Subcutaneous abdominal adipose tissue (tissue), 5 donors: ENCODE data around the gene GPR65.

ENCODE experiments used
- H3K27ac ChIP-seq: one replicate; pipeline ENCODE4 v1.7.0; 2013; ENCODE audit warnings: low read depth, mild to moderate bottlenecking, inconsistent platforms, low read length, moderate library complexity
- H3K27me3 ChIP-seq, 5 donors: one replicate each; pipeline ENCODE4 v1.7.0; 2013; ENCODE audit warnings: low read length in 5 of 5, inconsistent platforms in 1 of 5; ENCODE audit not compliant: control insufficient read depth in 5 of 5, insufficient read depth in 4 of 5
- H3K36me3 ChIP-seq, 5 donors: one replicate each; pipeline ENCODE4 v1.7.0; 2013; ENCODE audit warnings: low read length in 5 of 5; ENCODE audit not compliant: control insufficient read depth in 5 of 5, insufficient read depth in 5 of 5
- H3K4me1 ChIP-seq, 5 donors: one replicate each; pipeline ENCODE4 v1.7.0; 2013; ENCODE audit warnings: low read length in 5 of 5, mild to moderate bottlenecking in 3 of 5, moderate library complexity in 1 of 5; ENCODE audit not compliant: control insufficient read depth in 5 of 5, insufficient read depth in 5 of 5
- H3K4me3 ChIP-seq, 5 donors: one replicate each; pipeline ENCODE4 v1.7.0; 2013; ENCODE audit warnings: low read length in 5 of 5, low read depth in 1 of 5
- H3K9ac ChIP-seq, 5 donors: one replicate each; pipeline ENCODE4 v1.7.0; 2013; ENCODE audit warnings: low read length in 5 of 5, mild to moderate bottlenecking in 4 of 5, moderate library complexity in 3 of 5
- H3K9me3 ChIP-seq, 5 donors: one replicate each; pipeline ENCODE4 v1.7.0; 2013; ENCODE audit warnings: low read length in 5 of 5; ENCODE audit not compliant: control insufficient read depth in 5 of 5
- donor health status: healthy.
- donor health status: healthy.
- donor health status: healthy.
- donor health status: healthy.
- donor health status: healthy.

GPR65 gene

GRCh38 chr14:88032373-88032772 is 27.4 kb downstream of the GPR65 start:
- no peak overlapping the region for H3K9ac ChIP-seq
- H3K36me3 ChIP-seq = no peaks in the 10 kb centered on the region
- no peak overlapping the region for H3K4me3 ChIP-seq
- H3K27me3 ChIP-seq = no peaks in the 10 kb centered on the region
- H3K27ac ChIP-seq = no peak overlapping the region
- no peaks in the 10 kb centered on the region for H3K9me3 ChIP-seq
- H3K4me1 ChIP-seq = peaks cover 0 to 8% (median 0%) of the 10 kb centered on the region in 5 donors

- peaks cover 0 to 8% (median 0%) of the 10 kb centered on the region in 5 donors for H3K4me1 ChIP-seq
- H3K9me3 ChIP-seq = no peaks in the 10 kb centered on the region
- no peak overlapping the region for H3K9ac ChIP-seq
- H3K27ac ChIP-seq = no peak overlapping the region
- no peaks in the 10 kb centered on the region for H3K36me3 ChIP-seq
- H3K4me3 ChIP-seq = no peak overlapping the region
- H3K27me3 ChIP-seq = no peaks in the 10 kb centered on the region
Measured at GRCh38 chr14:88034076-88034475, 29.1 kb downstream of the GPR65 start.

- Histone ChIP-seq H3K27me3 (no peaks in the 10 kb centered on the region), H3K36me3 (no peaks in the 10 kb centered on the region), H3K4me1 (no peaks in the 10 kb centered on the region), H3K9ac (no peak overlapping the region), H3K27ac (no peak overlapping the region), H3K4me3 (no peak overlapping the region), H3K9me3 (no peaks in the 10 kb centered on the region)
Measured at GRCh38 chr14:88036422-88036821, 31.5 kb downstream of the GPR65 start.

GRCh38 chr14:88037325-88037724 is 32.4 kb downstream of the GPR65 start:
- Histone ChIP-seq H3K27ac (no peak overlapping the region), H3K36me3 (no peaks in the 10 kb centered on the region), H3K27me3 (no peaks in the 10 kb centered on the region), H3K4me1 (no peaks in the 10 kb centered on the region), H3K4me3 (no peak overlapping the region), H3K9ac (no peak overlapping the region), H3K9me3 (no peaks in the 10 kb centered on the region)

- H3K4me1 ChIP-seq = peaks cover 0 to 7% (median 5%) of the 10 kb centered on the region in 5 donors
- no peaks in the 10 kb centered on the region for H3K36me3 ChIP-seq
- no peak overlapping the region for H3K27ac ChIP-seq
- no peaks in the 10 kb centered on the region for H3K27me3 ChIP-seq
- H3K9ac ChIP-seq = no peak overlapping the region
- no peaks in the 10 kb centered on the region for H3K9me3 ChIP-seq
- no peak overlapping the region for H3K4me3 ChIP-seq
Measured at GRCh38 chr14:88039197-88039596, 34.3 kb downstream of the GPR65 start.

- H3K9ac ChIP-seq = no peak overlapping the region
- no peaks in the 10 kb centered on the region for H3K9me3 ChIP-seq
- H3K4me3 ChIP-seq = no peak overlapping the region
- peaks cover 0 to 15% (median 10%) of the 10 kb centered on the region in 5 donors for H3K4me1 ChIP-seq
- H3K36me3 ChIP-seq = no peaks in the 10 kb centered on the region
- H3K27me3 ChIP-seq = no peaks in the 10 kb centered on the region
- H3K27ac ChIP-seq = no peak overlapping the region
Measured at GRCh38 chr14:88040146-88040545, 35.2 kb downstream of the GPR65 start.

GRCh38 chr14:88043529-88044443 is 38.9 kb downstream of the GPR65 start:
- Histone ChIP-seq H3K9ac (no peak overlapping the region), H3K27me3 (no peaks in the 10 kb centered on the region), H3K4me3 (no peak overlapping the region), H3K27ac (no peak overlapping the region), H3K9me3 (no peaks in the 10 kb centered on the region), H3K36me3 (no peaks in the 10 kb centered on the region), H3K4me1 (peaks cover 0 to 25% (median 14%) of the 10 kb centered on the region in 5 donors)

GRCh38 chr14:88044444-88044758 is 39.5 kb downstream of the GPR65 start:
- H3K27me3 ChIP-seq = no peaks in the 10 kb centered on the region
- H3K36me3 ChIP-seq = no peaks in the 10 kb centered on the region
- H3K4me3 ChIP-seq = no peak overlapping the region
- H3K9me3 ChIP-seq = no peaks in the 10 kb centered on the region
- H3K4me1 ChIP-seq = peaks cover 0 to 27% (median 14%) of the 10 kb centered on the region in 5 donors
- no peak overlapping the region for H3K27ac ChIP-seq
- no peak overlapping the region for H3K9ac ChIP-seq

- Histone ChIP-seq H3K4me1 (peaks cover 0 to 27% (median 14%) of the 10 kb centered on the region in 5 donors), H3K9me3 (no peaks in the 10 kb centered on the region), H3K4me3 (no peak overlapping the region), H3K36me3 (no peaks in the 10 kb centered on the region), H3K27ac (no peak overlapping the region), H3K27me3 (no peaks in the 10 kb centered on the region), H3K9ac (no peak overlapping the region)
Measured at GRCh38 chr14:88044776-88045446, 40.0 kb downstream of the GPR65 start.

- H3K27ac ChIP-seq = no peak overlapping the region
Measured at GRCh38 chr14:88045705-88046104, 40.8 kb downstream of the GPR65 start.

More at GRCh38 chr14:88045705-88046104, 40.8 kb downstream of the GPR65 start:
- Histone ChIP-seq H3K4me3 (no peak overlapping the region), H3K27me3 (no peaks in the 10 kb centered on the region), H3K9ac (no peak overlapping the region), H3K4me1 (peaks cover 0 to 27% (median 14%) of the 10 kb centered on the region in 5 donors), H3K9me3 (no peaks in the 10 kb centered on the region), H3K36me3 (no peaks in the 10 kb centered on the region)
